Sigmoid colon (tissue), 4 donors: ENCODE results near the gene C5AR1.

Experiments used
- CTCF ChIP-seq, 4 experiments: fragments of 450-650 bp in 3 of 4; fragments of 200-600 bp in 1 of 4; IDR thresholded peaks; one replicate each; pipeline ENCODE4 v1.5.1; 2016 to 2019; ENCODE audit warnings: antibody characterized with exemption in 4 of 4, mild to moderate bottlenecking in 3 of 4, moderate library complexity in 2 of 4
- EP300 ChIP-seq, 4 donors: sonication (generic); formaldehyde crosslinking; IDR thresholded peaks; one replicate each; pipeline ENCODE4 v1.6.1; 2017; ENCODE audit warnings: antibody characterized with exemption in 4 of 4

- TF ChIP-seq CTCF (IDR thresholded peaks at IDR 0.05), result no peak
- TF ChIP-seq EP300 (IDR thresholded peaks at IDR 0.05), result no peak
Measured at GRCh38 chr19:47343194-47343802, 33.6 kb downstream of the C5AR1 start.
